Measurements from ENCODE around the gene COL28A1. TPM values are rescaled to one million over a fixed set of nuclear protein-coding genes. Genes with fewer than 3 reads are reported as not detected.
"Not testable (repeated sequence)": the region's sequence is repeated elsewhere in the genome, so short reads cannot be mapped to it uniquely, and the experiment has no call there.

The COL28A1 gene
- polyA plus RNA-seq, 12 donors, result 0.65 to 4.4 (median 1.5) TPM; not detected in 1

- no peak for DNase-seq
Observed at GRCh38 chr7:7475601-7476000, 60.1 kb downstream of the COL28A1 start.

GRCh38 chr7:7474436-7474835 is 61.2 kb downstream of the COL28A1 start:
- DNase-seq, result no peak

- not testable (repeated sequence) for DNase-seq
Observed at GRCh38 chr7:7464991-7465765, 70.5 kb downstream of the COL28A1 start.

- DNase-seq, result no peak
Observed at GRCh38 chr7:7454000-7454399, 81.7 kb downstream of the COL28A1 start.

GRCh38 chr7:7452652-7453051 is 83.0 kb downstream of the COL28A1 start:
- DNase-seq, result no peak

GRCh38 chr7:7452119-7452518 is 83.6 kb downstream of the COL28A1 start:
- DNase-seq, result no peak

- DNase-seq, result no peak
Observed at GRCh38 chr7:7449055-7449454, 86.6 kb downstream of the COL28A1 start.

GRCh38 chr7:7446616-7447015 is 89.1 kb downstream of the COL28A1 start:
- DNase-seq, result no peak

GRCh38 chr7:7443806-7444350 is 91.8 kb downstream of the COL28A1 start:
- peak; percentile 9 for DNase-seq

- no peak for DNase-seq
Observed at GRCh38 chr7:7439564-7439963, 96.1 kb downstream of the COL28A1 start.

- no peak for DNase-seq
Observed at GRCh38 chr7:7438851-7439250, 96.8 kb downstream of the COL28A1 start.

- DNase-seq, result no peak
Observed at GRCh38 chr7:7435978-7436377, 99.7 kb downstream of the COL28A1 start.

- peak; percentile 45 for DNase-seq
Observed at GRCh38 chr7:7434329-7434728, 101.3 kb downstream of the COL28A1 start.

- peak; percentile 21 for DNase-seq
Observed at GRCh38 chr7:7433811-7434210, 101.9 kb downstream of the COL28A1 start.

GRCh38 chr7:7432979-7433378 is 102.7 kb downstream of the COL28A1 start:
- DNase-seq, result no peak

- DNase-seq, result peak; percentile 70
Observed at GRCh38 chr7:7428806-7429205, 106.9 kb downstream of the COL28A1 start.

GRCh38 chr7:7427363-7427762 is 108.3 kb downstream of the COL28A1 start:
- no peak for DNase-seq

- peak; percentile 19 for DNase-seq
Observed at GRCh38 chr7:7426676-7427075, 109.0 kb downstream of the COL28A1 start.

- no peak for DNase-seq
Observed at GRCh38 chr7:7425321-7425720, 110.4 kb downstream of the COL28A1 start.

- peak; percentile 73 for DNase-seq
Observed at GRCh38 chr7:7424151-7424873, 111.4 kb downstream of the COL28A1 start.

- DNase-seq, result no peak
Observed at GRCh38 chr7:7422641-7423040, 113.0 kb downstream of the COL28A1 start.

- no peak for DNase-seq
Observed at GRCh38 chr7:7421826-7422225, 113.8 kb downstream of the COL28A1 start.

GRCh38 chr7:7418997-7419396 is 116.7 kb downstream of the COL28A1 start:
- DNase-seq, result no peak
